HEK293 (cell line): ENCODE measurements around the gene KLHL28.

Experiments
- REPIN1 ChIP-seq: fragments of 450-650 bp; formaldehyde crosslinking; IDR thresholded peaks from 2 replicates; pipeline ENCODE4 v1.5.1; 2017; ENCODE audit warnings: missing biosample characterization, missing genetic modification characterization, low read depth
- ZBTB8A ChIP-seq: fragments of 450-650 bp; formaldehyde crosslinking; IDR thresholded peaks from 2 replicates; pipeline ENCODE4 v1.5.1; 2016; ENCODE audit warnings: missing biosample characterization, missing genetic modification characterization
- ZNF670 ChIP-seq: fragments of 450-650 bp; formaldehyde crosslinking; IDR thresholded peaks from 2 replicates; pipeline ENCODE4 v1.5.1; 2016; ENCODE audit warnings: missing biosample characterization, missing genetic modification characterization, low read depth
- ZNF830 ChIP-seq: fragments of 450-650 bp; IDR thresholded peaks from 2 replicates; pipeline ENCODE4 v1.5.0; 2018; ENCODE audit warnings: missing biosample characterization, missing genetic modification characterization, low read depth, mild to moderate bottlenecking, moderate library complexity
- TF ChIP-seq, protein P1 (sequence below): fragments of 450-650 bp; formaldehyde crosslinking; IDR thresholded peaks from 2 replicates; pipeline ENCODE4 v1.5.1; 2016; ENCODE audit warnings: missing biosample characterization, missing genetic modification characterization

DNA sequence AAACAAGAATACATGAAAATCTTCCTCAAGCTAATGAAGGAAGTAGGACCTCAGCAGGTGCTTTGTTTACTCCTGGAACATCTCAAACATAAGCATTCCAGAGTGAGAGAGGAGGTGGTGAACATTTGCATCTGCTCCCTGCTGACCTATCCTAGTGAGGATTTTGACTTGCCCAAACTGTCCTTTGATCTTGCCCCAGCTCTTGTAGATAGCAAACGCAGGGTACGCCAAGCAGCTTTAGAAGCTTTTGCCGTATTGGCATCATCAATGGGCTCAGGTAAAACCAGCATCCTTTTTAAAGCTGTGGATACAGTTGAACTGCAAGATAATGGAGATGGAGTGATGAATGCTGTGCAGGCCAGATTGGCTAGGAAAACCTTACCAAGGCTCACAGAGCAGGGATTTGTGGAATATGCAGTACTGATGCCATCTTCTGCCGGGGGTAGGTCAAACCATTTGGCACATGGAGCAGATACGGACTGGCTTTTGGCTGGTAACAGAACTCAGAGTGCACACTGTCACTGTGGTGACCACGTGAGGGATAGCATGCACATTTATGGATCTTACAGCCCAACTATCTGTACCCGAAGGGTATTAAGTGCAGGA, 2.1 kb upstream of the KLHL28 start:
- TF ChIP-seq, protein P1, sequence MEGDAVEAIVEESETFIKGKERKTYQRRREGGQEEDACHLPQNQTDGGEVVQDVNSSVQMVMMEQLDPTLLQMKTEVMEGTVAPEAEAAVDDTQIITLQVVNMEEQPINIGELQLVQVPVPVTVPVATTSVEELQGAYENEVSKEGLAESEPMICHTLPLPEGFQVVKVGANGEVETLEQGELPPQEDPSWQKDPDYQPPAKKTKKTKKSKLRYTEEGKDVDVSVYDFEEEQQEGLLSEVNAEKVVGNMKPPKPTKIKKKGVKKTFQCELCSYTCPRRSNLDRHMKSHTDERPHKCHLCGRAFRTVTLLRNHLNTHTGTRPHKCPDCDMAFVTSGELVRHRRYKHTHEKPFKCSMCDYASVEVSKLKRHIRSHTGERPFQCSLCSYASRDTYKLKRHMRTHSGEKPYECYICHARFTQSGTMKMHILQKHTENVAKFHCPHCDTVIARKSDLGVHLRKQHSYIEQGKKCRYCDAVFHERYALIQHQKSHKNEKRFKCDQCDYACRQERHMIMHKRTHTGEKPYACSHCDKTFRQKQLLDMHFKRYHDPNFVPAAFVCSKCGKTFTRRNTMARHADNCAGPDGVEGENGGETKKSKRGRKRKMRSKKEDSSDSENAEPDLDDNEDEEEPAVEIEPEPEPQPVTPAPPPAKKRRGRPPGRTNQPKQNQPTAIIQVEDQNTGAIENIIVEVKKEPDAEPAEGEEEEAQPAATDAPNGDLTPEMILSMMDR (tag by site-specific recombination) = peak; percentile 35; the same call in 1 of the 2 replicates
- no peak for TF ChIP-seq ZNF830
- no peak for TF ChIP-seq REPIN1 (tag by site-specific recombination)
- no peak for TF ChIP-seq ZBTB8A (tag by site-specific recombination)
- TF ChIP-seq ZNF670 (tag by site-specific recombination) = no peak
